Stimulated activated CD4-positive, alpha-beta T cell treated with anti-CD3 and anti-CD28 coated beads, TNF-alpha, amount 100 ng/mL, for 4 hours (primary cell): ENCODE data around the gene PROSER2.

Source experiments
- DNase-seq, 3 experiments: peaks; one replicate each; pipeline ENCODE4 v3.0.0-alpha.2; 2020; ENCODE audit warnings: low read depth in 3 of 3

PROSER2 gene

DNA sequence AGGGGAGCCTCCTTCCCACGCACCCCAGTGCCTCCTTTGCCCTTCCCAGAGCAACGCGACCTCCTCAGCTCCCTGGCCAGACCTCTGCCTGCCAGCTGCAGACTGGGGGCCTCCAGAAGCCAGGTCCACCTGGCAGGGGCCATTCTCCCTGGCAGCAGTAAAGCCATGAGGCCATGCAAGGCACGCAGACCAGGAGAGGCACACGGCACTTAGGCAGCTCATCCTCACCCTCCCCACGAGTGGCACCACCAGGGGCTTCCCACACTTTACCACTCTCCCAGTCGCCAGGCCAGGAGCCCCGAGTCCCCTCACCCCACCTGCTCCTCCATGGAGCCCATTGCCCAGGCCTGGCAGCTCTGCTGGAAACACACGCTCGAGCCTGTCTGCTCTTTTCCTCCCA is 85.4 kb downstream of the PROSER2 start:
- DNase-seq: no peak

- no peak for DNase-seq
These were observed 85.8 kb downstream of the PROSER2 start for GRCh38 chr10:11908991-11909390.

DNA sequence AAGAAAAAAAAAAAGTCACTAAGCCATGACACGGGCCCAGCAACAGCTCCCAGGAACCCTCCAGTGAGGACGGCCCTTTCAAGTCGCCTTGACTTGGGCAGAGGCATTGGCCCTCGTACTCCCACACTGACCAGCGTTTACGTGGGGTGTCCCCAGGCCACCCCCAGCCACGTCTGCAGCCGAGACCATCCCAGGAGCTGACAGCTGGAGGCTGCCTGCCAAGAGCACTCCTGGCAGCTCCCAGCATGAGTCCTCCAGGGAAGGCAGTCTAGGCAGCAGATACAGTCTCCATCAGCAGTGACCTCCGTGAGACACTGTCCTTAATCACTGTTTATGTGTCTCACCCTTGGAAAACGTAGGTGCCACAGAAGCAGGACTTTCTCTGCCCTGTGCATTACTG is 86.5 kb downstream of the PROSER2 start:
- DNase-seq: no peak

DNA sequence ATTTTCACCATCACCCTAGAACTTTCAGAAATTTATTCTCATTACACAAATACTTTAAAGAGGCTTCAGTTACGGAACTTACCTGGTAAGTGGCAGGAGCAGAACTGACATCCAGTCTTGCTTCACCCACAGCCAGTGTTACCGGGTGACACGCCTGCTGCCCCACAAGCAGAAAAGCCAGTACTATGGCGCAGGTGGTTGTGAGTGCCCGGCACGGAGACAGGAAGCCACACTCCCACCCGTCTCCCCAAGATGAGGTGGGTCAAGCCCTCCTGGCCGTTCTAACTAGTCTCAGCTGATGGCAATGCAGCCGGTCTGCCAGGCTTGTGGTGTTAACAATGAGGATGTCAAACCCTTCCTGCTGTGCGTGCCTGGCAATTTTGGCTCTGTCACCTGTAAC is 86.9 kb downstream of the PROSER2 start:
- no peak for DNase-seq

GRCh38 chr10:11913079-11913641 is 90.0 kb downstream of the PROSER2 start:
- no peak for DNase-seq

DNA sequence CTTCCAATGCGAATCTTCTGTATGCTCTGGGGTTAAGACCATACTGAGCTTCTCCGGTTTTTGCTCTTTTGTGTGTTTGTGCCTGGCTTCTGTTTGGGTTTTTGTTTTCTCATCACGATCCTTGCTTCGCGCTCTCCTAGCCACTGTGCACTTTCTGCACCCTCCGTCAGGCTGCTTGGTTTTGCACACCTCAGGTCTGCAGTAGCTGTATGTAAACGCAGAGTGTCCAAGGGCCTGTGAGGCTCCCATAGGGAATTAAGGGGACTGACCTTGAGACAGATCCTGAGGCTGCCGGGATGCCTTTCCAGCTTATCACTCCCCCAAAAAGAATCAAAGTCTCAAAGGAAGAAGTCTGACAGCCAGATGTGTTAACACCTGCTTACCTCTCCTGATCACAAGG is 95.2 kb downstream of the PROSER2 start:
- DNase-seq: no peak

DNA sequence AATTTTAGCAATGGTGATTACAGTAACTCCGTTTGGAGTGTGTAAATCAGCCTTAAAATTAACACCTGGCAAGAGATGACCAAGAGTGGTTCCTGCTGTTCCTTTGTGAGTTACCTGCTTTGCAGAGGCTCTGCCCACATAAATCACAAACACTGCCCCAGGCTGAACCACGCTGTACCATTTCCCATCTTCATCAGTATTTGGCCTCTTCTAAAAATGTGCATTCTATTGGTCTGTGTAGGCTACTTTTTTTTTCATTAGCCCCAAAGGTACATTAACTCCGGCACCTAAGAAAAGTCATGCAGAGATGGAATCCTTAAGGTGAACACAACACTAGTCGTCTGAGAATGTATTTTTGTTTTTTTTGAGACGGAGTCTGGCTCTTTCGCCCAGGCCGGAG is 96.1 kb downstream of the PROSER2 start:
- no peak for DNase-seq
